HG02884 (cell line): ENCODE results near the gene TBC1D22A.
"Not testable (repeated sequence)": the region's sequence is repeated elsewhere in the genome, so short reads cannot be mapped to it uniquely, and the experiment has no call there.

Experiments used
- ATAC-seq: cut with Tn5 transposase; IDR thresholded peaks from one replicate; pipeline ENCODE4 v1.9.1; 2021; ENCODE audit warnings: mild to moderate bottlenecking, moderate library complexity; ENCODE audit not compliant: unreplicated experiment

TBC1D22A gene, protein sequence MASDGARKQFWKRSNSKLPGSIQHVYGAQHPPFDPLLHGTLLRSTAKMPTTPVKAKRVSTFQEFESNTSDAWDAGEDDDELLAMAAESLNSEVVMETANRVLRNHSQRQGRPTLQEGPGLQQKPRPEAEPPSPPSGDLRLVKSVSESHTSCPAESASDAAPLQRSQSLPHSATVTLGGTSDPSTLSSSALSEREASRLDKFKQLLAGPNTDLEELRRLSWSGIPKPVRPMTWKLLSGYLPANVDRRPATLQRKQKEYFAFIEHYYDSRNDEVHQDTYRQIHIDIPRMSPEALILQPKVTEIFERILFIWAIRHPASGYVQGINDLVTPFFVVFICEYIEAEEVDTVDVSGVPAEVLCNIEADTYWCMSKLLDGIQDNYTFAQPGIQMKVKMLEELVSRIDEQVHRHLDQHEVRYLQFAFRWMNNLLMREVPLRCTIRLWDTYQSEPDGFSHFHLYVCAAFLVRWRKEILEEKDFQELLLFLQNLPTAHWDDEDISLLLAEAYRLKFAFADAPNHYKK

DNA sequence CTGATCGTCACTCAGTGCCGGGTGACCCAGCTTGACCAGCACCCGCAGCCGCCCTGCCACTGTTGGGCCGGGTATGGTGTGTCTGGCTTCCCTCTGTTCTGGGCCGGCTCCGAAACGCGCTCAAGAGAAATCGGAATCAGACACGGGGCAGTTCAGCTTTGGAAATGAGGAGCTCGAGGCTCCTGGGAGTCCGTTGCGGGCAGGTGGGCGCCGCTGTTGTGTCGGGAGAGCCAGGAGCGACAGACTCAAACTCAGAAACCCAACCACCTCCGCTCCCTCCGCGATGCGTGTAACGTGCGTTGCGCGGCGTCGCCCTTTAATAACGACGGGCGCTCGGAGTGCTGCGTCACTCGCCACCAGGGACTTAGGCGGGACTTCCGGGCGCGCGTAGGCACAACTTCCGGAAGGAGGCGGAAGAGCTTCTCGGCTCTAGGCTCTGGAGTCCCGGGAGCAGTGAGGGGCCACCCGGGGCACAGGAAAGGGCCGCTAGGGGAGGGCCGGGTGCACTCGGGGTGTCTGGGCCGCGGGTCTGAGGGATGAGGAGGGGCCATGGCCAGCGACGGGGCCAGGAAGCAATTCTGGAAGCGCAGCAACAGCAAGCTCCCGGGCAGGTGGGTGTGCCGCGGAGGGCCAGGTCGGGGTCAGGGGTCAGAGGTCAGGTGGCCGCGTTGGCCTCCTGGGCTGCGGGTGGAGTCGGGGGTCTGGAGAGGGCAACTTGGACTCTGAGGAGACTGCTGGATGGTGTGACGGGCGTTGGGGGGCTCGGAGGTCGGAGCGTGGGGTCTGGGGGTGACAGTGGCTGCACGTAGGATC is at the start of gene TBC1D22A:
Gene TBC1D22A (plus strand): TSS at position 413 of the 813 bp plus-strand sequence. CDS start 137 bp downstream, at position 550.
- ATAC-seq = peak; percentile 77

DNA sequence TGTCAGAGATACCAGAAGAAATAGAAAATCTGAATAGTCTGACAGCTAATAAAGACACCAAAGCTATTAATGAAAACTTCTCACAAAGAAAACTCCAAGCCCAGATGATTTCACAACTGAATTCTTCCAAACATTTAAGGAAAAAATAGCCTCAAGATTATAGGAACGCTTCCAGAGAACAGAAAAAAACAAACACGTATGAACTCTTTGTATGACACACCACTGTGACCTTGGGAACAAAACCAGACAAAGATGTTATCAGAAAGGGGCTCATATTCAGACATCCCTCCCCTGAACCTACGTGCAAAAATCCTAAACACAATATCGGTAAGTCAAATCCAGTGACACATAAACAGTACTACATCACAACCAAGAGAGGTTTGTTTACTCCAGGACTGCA is 47.9 kb upstream of the TBC1D22A start:
- no peak for ATAC-seq

DNA sequence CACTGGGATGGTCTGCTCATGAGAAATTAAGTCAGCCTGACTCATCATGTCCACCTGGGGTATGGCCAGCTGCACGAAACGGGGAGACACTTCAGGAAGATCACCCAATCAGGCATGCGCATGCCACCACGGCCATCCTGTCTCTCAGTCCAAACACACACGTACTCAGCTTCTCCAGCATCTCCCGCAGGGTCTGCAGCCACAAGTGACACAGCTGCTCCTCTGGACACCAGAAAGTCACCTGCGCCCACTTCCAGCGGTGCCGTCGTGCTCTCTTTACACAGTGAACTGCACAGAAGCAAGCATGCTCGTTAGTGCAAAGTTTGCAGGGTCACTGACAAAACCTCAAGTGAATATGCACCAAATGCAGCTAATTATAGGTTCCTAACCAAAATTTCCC is 42.5 kb upstream of the TBC1D22A start:
- no peak for ATAC-seq

DNA sequence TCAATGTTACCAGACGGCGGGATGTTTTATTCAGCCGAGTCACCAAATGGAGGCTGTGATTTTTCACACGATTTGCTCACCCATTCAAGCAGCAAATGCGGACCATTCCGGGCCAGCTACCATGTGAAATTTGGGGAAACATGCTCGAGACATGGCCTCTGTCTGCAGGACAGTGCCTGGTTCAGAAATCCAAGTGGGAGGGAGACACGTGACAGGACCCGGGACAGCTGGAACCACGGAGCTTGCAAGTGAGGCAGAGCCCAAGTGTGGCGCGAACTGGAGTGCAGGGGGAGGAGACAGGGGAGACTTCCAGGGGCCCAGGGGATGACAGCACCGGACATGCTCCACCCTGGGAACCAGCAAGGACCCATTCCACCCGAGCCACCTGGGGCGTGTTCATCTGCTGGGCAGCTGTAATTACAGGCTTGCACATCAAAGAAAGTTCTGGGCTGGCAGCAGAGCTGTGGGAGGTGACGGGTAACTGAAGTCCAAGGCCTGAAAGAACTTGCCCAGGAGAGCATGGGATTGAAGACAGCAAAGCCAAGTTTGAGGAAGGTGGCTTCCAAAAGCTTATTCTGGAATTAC is 40.9 kb upstream of the TBC1D22A start:
- ATAC-seq = no peak

GRCh38 chr22:46723882-46724281 is 38.6 kb upstream of the TBC1D22A start:
- no peak for ATAC-seq

GRCh38 chr22:46725096-46725495 is 37.4 kb upstream of the TBC1D22A start:
- ATAC-seq = no peak

DNA sequence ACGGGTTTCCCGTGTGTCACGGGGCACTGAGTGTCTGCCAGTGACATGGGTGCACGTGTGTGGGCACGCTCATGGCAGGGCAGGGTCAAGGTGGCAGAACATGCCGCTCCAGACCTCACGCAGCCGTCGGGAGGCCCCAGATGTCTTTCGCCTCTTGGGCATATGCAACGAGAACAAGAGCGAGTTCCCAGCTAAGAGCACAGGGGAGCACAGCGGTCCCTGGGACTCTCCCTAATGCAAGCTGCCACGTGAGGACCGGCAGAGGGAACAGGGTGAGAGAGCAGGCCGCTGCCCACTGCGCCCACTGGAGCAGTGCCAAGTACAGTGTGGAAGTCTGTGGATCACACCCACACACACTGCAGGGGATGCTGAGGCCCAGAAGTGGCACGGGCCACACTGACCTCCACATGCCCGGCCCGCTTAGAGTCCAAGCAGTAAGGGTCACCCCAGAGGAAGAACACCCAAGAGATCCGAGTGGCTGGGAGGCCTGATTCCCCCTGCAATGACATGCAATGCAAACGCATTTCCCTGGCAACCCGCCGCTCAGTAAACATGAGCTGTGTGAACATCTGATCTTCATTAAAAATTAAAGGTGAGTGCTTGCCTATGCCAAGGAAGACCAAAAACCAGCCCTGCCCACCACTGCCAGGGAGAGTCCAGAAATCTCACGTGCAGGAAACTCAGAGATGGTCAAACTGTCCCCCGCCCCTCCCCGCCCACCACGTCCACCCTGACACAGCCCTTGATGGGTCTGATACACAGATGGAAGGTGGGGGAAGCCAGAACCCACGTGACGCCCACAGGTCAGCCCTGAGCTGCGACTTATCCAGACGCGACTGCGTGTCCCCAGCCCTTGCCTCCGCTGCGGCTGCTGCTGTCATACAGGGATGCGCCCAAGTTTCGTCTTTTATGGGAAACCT is 36.1 kb upstream of the TBC1D22A start:
- ATAC-seq = no peak

DNA sequence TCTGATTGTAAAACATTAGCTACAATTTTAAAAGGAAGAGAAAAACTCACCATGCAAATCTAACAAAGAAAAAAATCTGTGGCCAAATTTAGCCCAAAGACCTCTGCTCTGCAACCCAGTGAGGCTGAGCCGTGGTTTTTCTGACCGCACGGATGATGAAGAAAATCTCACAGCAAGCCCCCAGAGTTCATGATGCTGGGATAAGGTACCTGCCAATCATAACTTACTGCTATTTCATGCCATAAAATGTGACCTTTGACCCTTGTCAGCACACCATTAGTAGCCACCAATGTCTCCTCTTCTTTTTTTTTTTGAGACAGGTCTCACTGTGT is 35.5 kb upstream of the TBC1D22A start:
- ATAC-seq = no peak

DNA sequence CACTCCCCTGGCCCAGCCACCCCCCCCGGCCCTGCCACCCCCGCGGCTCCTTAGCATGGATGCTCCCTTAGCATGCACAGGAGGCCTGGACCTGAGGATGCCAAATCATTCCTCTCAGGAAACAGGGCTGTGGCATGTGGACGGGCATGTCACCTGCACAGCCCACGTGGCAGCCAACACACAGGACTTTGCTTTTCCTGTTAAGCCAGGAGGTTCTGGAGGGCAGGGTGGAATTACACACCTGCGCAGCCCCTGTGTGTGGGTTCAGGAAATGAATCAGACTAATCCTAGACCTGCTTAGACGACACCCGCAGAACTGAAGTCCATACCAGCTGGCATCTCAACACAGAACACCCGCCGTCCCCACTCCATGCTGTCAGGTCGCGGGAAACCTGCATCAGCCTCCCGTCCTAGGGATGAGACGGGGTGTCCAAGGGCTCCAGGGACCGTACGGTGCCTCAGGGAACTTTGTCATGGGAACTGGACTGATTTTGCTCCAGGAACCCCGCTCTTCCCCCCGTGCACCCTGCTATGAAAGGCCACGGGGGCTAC is 34.6 kb upstream of the TBC1D22A start:
- no peak for ATAC-seq

- ATAC-seq = no peak
These were observed 34.0 kb upstream of the TBC1D22A start for GRCh38 chr22:46728470-46728869.

- ATAC-seq = no peak
These were observed 31.7 kb upstream of the TBC1D22A start for GRCh38 chr22:46730568-46731245.

GRCh38 chr22:46731246-46732040 is 31.0 kb upstream of the TBC1D22A start:
- ATAC-seq = no peak

- no peak for ATAC-seq
These were observed 30.4 kb upstream of the TBC1D22A start for GRCh38 chr22:46732041-46732379.

DNA sequence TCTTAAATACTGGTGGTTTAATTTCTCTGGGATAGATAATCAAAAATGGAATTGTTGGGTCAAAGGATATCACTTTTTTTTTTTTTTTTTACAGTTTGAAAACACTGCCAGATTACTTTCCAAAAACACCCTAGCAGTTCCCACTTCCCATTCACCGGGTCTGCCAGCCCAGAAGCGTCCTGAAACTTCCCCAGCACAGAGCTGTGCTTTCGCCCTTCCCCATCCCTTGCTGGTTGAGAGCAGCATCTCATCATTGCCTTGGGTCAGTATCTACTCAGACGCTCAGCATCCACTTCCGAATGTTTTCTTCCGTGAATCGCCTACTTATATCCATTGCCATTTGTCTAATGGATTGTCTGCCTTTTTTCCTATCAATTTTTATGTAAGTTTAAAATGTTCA is 29.9 kb upstream of the TBC1D22A start:
- no peak for ATAC-seq

DNA sequence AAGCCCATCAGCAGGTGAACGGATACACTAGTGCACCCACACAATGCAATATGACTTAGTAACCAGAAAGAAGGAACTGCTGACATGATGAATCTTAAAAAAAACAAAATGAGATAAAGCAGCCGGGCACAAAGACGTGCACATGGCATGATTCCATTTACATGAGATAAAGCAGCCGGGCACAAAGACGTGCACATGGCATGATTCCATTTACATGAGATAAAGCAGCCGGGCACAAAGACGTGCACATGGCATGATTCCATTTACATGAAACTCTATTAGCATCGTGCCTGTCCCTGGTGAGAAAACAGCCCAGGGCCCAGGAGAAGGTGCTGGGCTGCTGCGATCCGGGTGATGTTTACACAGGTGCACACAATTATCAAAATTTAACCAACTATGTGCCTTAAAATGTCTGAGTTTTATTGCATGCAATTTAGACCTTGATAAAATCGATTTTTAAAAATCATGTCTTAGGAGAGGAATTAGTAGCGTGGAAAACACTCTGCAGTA is 28.2 kb upstream of the TBC1D22A start:
- ATAC-seq = not testable (repeated sequence)

- ATAC-seq = no peak
These were observed 27.5 kb upstream of the TBC1D22A start for GRCh38 chr22:46734830-46735453.

GRCh38 chr22:46735747-46736608 is 26.5 kb upstream of the TBC1D22A start:
- no peak for ATAC-seq
